ENCODE results near the gene UST. TPM values are rescaled to one million over a fixed set of nuclear protein-coding genes. Genes with fewer than 3 reads are reported as not detected.

UST gene
- total and polyA plus RNA-seq, 2 of the 8 experiments (the other 6 are each of a cell fraction or from before 2014, with no cell fraction given) = 13.5 to 34.5 TPM

- Histone ChIP-seq H3K79me2 (ENCODE audit: control insufficient read depth in 1 of 2, insufficient read depth in 2 of 2, low read length in 2 of 2) (no peaks in the 10 kb centered on the region), H4K91ac (replicated peaks; ENCODE audit: insufficient read length, low read length) (no peak overlapping the region), H3K27me3 (replicated peaks in 1 of 4; ENCODE audit: control insufficient read depth in 3 of 4, extremely low read depth in 1 of 4, insufficient read depth in 3 of 4, low read length in 3 of 4) (no peaks in the 10 kb centered on the region), H3K4ac (replicated peaks; ENCODE audit: insufficient read length, low read depth, low read length) (no peak overlapping the region), H3K56ac (replicated peaks; ENCODE audit: insufficient read length, low read depth, low read length) (no peak overlapping the region), H2BK5ac (ENCODE audit: low read depth, low read length) (no peak overlapping the region), H3K4me1 (replicated peaks in 1 of 4; ENCODE audit: control insufficient read depth in 3 of 4, insufficient read depth in 4 of 4, low read length in 3 of 4) (no peaks in the 10 kb centered on the region), H3K18ac (ENCODE audit: extremely low read depth, low read length) (no peak overlapping the region), H2BK20ac (ENCODE audit: low read length) (no peak overlapping the region), H3K9ac (replicated peaks in 1 of 4; ENCODE audit: extremely low read depth in 1 of 4, low read depth in 3 of 4, low read length in 3 of 4) (no peak overlapping the region), H3K36me3 (ENCODE audit: control insufficient read depth in 2 of 4, insufficient read depth in 4 of 4, low read length in 3 of 4) (no peaks in the 10 kb centered on the region), H3K79me1 (ENCODE audit: low read depth, low read length) (no peaks in the 10 kb centered on the region), H4K8ac (ENCODE audit: extremely low read depth, insufficient read depth, low read length) (no peak overlapping the region), H2BK120ac (replicated peaks; ENCODE audit: low read depth, low read length) (no peak overlapping the region), H2AK5ac (ENCODE audit: low read depth, low read length) (no peak overlapping the region), H4K5ac (ENCODE audit: insufficient read length, low read depth, low read length) (no peak overlapping the region), H3K4me2 (ENCODE audit: insufficient read depth in 1 of 2, low read depth in 2 of 2, low read length in 2 of 2) (no peak overlapping the region), H4K20me1 (replicated peaks in 1 of 2; ENCODE audit: control insufficient read depth in 1 of 2, insufficient read depth in 2 of 2, low read length in 2 of 2) (no peaks in the 10 kb centered on the region), H2BK12ac (ENCODE audit: low read depth, low read length) (no peak overlapping the region), H3K27ac (ENCODE audit: low read depth, low read length) (no peak overlapping the region), H3K23me2 (ENCODE audit: low read depth, low read length) (no peaks in the 10 kb centered on the region), H3K23ac (ENCODE audit: insufficient read length) (no peak overlapping the region), H3K9me3 (ENCODE audit: insufficient read depth in 2 of 2, low read depth in 1 of 2, low read length in 1 of 2) (peaks cover 3 to 5% of the 10 kb centered on the region in 2 experiments; a peak in 1 of 4 replicates), H2BK15ac (ENCODE audit: low read length) (no peak overlapping the region), H2AFZ (ENCODE audit: low read length) (no peak overlapping the region), H3K14ac (ENCODE audit: insufficient read length) (no peak overlapping the region), H3K4me3 (ENCODE audit: extremely low read depth in 1 of 4, insufficient read depth in 2 of 4, low read depth in 3 of 4, low read length in 4 of 4) (no peak overlapping the region)
- TF ChIP-seq ATF2 (IDR thresholded peaks at IDR 0.05; ENCODE audit: low read length) (no peak), JUN (IDR thresholded peaks at IDR 0.05; ENCODE audit: low read depth, low read length) (no peak), CREB1 (IDR thresholded peaks at IDR 0.05) (no peak)
- ChIA-PET CTCF (ENCODE audit: partially characterized antibody) (interaction anchor here (1.5 to 2.2 kb wide), 2 partner anchors 158 to 290 kb away, joined by 6 to 7 read pairs; no protein-coding TSS in a partner anchor), POLR2A (ENCODE audit: partially characterized antibody) (no interaction called here)
- FAIRE-seq = no peak
- no peak for DNase-seq (ENCODE audit: low read depth in 1 of 2, low spot score in 2 of 2)
- WGBS, 2 experiments (ENCODE audit: extremely low coverage in 1 of 2, insufficient coverage in 1 of 2, insufficient read length in 1 of 2, insufficient replicate concordance in 2 of 2, low coverage in 1 of 2, low lambda C conversion rate in 2 of 2, missing lambda C conversion rate in 1 of 2) = 77% methylated on average over 2 of the region's 2 CpGs; no CpG with 5 or more reads in 1 of the 2 experiments
Measured at GRCh38 chr6:148735989-148736388, 10.8 kb upstream of the UST start.

All from H1 (cell line).